IPS-20b (cell line): ENCODE results near the gene SLC16A9.
"Not testable (repeated sequence)": the region's sequence is repeated elsewhere in the genome, so short reads cannot be mapped to it uniquely, and the experiment has no call there.

Experiments
- H3K27ac ChIP-seq: one replicate; pipeline ENCODE4 v1.5.1; 2013; ENCODE audit warnings: low read length
- H3K27me3 ChIP-seq: 2 replicates; pipeline ENCODE4 v1.6.1; 2013; ENCODE audit warnings: mild to moderate bottlenecking, low read length, inconsistent platforms; ENCODE audit not compliant: insufficient read depth
- H3K36me3 ChIP-seq: 2 replicates; pipeline ENCODE4 v1.6.1; 2013; ENCODE audit warnings: low read depth, mild to moderate bottlenecking, inconsistent platforms, low read length, moderate library complexity; ENCODE audit not compliant: insufficient read depth
- H3K4me1 ChIP-seq: 2 replicates; pipeline ENCODE4 v1.6.1; 2013; ENCODE audit warnings: mild to moderate bottlenecking, control low read depth, inconsistent platforms, low read length, moderate library complexity; ENCODE audit not compliant: insufficient read depth
- H3K4me3 ChIP-seq: 2 replicates; pipeline ENCODE4 v1.5.1; 2013; ENCODE audit warnings: mild to moderate bottlenecking, low read length, inconsistent platforms
- H3K9ac ChIP-seq: 2 replicates; pipeline ENCODE4 v1.6.1; 2013; ENCODE audit warnings: low read depth, mild to moderate bottlenecking, inconsistent platforms, low read length, moderate library complexity
- H3K9me3 ChIP-seq: 2 replicates; pipeline ENCODE4 v1.6.1; 2013; ENCODE audit warnings: mild to moderate bottlenecking, low read depth, low read length, inconsistent platforms; ENCODE audit not compliant: insufficient read depth

Gene SLC16A9

GRCh38 chr10:59741583-59741982 lies 31.9 kb upstream of the SLC16A9 start:
- H3K36me3 ChIP-seq = no peaks in the 10 kb centered on the region
- H3K27ac ChIP-seq = no peak overlapping the region
- H3K27me3 ChIP-seq = no peaks in the 10 kb centered on the region
- H3K4me3 ChIP-seq = no peak overlapping the region
- H3K9me3 ChIP-seq = peaks cover 6% of the 10 kb centered on the region; the same call in 1 of the 2 replicates
- no peaks in the 10 kb centered on the region for H3K4me1 ChIP-seq
- no peak overlapping the region for H3K9ac ChIP-seq

DNA sequence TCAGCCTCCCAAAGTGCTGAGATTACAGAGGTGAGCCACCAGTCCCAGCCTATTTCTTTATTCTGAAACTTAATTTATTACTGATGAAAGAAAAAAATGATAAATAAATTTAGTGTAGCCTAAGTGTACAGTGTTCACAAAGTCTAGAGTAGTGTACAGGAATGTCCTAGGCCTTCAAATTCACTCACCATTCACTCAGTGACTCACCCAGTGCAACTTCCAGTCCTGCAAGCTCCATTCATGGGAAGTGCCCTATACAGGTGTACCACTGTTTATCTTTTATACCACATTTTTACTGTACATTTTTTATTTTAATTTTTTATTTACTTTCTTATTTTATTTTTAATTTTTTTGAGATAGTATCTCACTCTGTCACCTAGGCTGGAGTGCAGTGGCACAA lies 31.4 kb upstream of the SLC16A9 start:
- Histone ChIP-seq H3K27ac (no peak overlapping the region), H3K4me1 (no peaks in the 10 kb centered on the region), H3K36me3 (no peaks in the 10 kb centered on the region), H3K27me3 (no peaks in the 10 kb centered on the region), H3K9ac (no peak overlapping the region), H3K4me3 (no peak overlapping the region), H3K9me3 (peaks cover 6% of the 10 kb centered on the region; the same call in 1 of the 2 replicates)

GRCh38 chr10:59736749-59737148 lies 27.1 kb upstream of the SLC16A9 start:
- Histone ChIP-seq H3K27ac (no peak overlapping the region), H3K9me3 (no peaks in the 10 kb centered on the region), H3K4me1 (no peaks in the 10 kb centered on the region), H3K4me3 (no peak overlapping the region), H3K27me3 (no peaks in the 10 kb centered on the region), H3K9ac (no peak overlapping the region), H3K36me3 (no peaks in the 10 kb centered on the region)

DNA sequence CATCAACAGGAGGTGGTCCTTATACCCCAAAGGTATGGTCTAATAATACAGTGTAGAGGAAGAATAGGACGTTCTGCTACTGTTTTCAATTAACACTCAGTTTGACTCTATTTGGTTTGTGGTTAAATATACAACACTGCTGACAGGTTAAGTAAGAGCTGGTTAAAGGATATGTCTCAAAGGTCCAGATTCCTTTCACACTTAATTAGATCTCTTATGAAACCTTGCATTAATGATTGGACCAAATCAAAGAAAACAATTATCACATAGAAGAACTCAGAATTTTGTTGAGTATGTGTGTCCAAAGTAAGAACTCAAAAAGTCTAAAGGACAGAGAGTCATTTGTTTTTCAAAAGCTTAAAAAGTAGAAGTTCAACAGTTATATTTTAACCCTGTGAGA lies 25.6 kb upstream of the SLC16A9 start:
- H3K27me3 ChIP-seq = no peaks in the 10 kb centered on the region
- H3K4me3 ChIP-seq = no peak overlapping the region
- no peak overlapping the region for H3K9ac ChIP-seq
- H3K27ac ChIP-seq = no peak overlapping the region
- no peaks in the 10 kb centered on the region for H3K4me1 ChIP-seq
- H3K36me3 ChIP-seq = no peaks in the 10 kb centered on the region
- H3K9me3 ChIP-seq = no peaks in the 10 kb centered on the region

DNA sequence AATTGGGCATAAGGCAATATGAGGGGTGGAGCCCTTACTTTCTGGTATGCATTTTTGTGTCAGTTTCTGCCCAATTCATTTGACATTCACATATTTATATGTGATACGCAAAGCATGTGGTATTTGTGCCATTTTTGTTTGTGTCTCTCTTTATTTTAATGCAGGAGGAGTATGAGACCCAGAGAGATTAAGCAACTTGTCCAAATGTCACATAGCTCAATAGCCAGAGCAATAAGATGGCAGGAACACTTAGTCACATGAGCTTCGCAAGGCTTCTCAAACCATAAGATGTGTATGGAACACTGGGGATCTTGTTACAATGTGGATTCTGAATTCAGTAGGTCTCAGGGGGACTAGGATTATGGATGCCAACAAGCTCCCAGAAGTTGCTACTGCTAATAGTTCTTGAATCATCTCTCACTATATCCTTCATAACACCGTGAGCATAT lies 24.4 kb upstream of the SLC16A9 start:
- Histone ChIP-seq H3K27ac (no peak overlapping the region), H3K4me3 (no peak overlapping the region), H3K36me3 (no peaks in the 10 kb centered on the region), H3K9ac (no peak overlapping the region), H3K4me1 (no peaks in the 10 kb centered on the region), H3K9me3 (no peaks in the 10 kb centered on the region), H3K27me3 (no peaks in the 10 kb centered on the region)

DNA sequence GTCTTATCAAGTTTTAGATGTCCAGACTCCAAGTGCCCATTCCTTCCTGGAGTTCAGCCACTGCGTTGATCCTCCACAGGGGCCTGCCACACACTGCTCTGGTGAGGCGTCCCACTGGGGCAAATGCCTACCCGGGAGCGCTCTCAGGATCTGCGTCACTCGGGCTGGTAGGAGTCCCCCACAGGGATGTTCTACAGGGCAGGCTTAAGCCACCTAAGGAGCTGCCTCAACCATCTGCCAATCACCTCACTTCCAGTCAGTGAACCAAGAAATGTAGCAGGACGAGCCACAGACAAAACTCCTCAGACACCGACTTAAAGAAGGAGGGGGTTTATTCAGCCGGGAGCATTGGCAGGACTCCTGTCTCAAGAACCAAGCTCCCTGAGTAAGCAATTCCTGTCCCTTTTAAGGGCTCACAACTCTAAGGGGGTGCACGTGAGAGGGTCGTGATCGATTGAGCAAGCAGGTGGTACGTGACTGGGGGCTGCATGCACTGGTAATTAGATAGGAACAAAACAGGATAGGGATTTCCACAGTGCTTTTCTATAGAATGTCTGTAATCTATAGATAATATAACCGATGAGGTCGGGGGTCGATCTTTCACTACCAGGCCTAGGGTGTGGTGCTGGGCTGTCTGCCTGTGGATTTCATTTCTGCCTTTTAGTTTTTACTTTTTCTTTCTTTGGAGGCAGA lies 23.8 kb upstream of the SLC16A9 start:
- H3K27ac ChIP-seq, H3K9me3 ChIP-seq: not testable (repeated sequence)

GRCh38 chr10:59732849-59733248 lies 23.2 kb upstream of the SLC16A9 start:
- not testable (repeated sequence) for H3K4me3 ChIP-seq, H3K27me3 ChIP-seq, H3K9ac ChIP-seq, H3K27ac ChIP-seq, H3K9me3 ChIP-seq, H3K36me3 ChIP-seq, H3K4me1 ChIP-seq

More for the DNA sequence above, 23.8 kb upstream of the SLC16A9 start:
- H3K9ac ChIP-seq, H3K27me3 ChIP-seq, H3K4me1 ChIP-seq, H3K36me3 ChIP-seq, H3K4me3 ChIP-seq: not testable (repeated sequence)

DNA sequence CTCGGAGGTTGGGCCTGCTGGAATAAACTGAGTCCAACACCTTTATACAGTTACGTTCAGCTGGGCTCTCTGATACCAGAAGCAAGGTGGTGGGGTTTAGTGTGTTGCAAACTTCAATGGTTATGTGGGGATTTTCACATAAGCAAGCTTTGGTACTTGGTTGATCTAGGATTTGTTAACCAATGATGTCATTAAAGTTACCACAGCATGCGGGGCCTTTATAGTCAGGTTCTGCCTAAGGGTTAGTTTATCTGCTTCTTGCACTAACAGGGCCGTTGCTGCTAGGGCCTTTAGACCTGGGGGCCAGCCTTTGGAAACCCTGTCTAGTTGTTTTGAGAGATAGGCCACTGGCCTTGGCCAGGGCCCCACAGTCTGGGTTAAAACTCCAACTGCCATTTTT lies 19.5 kb upstream of the SLC16A9 start:
- H3K4me1 ChIP-seq, H3K9me3 ChIP-seq, H3K27ac ChIP-seq, H3K36me3 ChIP-seq, H3K4me3 ChIP-seq, H3K27me3 ChIP-seq, H3K9ac ChIP-seq: not testable (repeated sequence)

DNA sequence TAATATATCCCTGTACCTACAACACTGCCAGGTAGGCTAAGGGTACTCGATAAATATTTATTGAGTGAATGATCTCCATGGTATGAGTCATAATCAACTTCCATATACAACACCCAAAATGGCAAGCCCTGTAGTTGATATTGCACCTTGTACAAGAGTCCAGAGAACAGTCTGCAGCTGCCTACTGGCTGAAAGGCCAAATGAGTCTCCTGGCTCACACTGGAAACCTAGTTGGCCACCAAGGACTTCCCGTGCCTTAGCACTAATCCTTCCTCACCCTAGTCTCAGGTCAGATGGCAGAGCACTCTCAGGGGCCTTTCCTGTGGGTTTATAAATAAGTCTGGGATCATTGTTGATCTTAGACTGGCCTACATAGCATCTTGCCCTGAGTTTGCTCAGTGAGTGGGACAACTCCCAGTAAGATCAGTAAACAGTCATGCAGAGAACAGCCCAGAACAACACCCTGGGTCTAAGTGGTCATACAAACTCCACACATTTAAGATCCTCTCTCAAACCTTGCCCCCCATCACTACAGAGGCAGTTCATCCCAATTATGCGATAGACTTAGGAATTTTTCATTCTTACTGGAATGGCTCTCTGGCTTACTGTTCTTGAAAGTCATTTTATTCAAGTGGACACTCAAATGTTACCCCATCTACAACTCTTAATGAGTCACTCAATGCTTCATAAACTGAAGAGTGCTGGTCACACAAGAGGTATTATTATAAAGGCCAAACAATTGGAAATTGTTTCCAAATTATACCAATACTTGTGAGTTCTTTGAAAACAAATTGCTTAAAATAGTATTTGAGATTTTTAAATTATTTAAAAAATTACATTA lies 14.7 kb upstream of the SLC16A9 start:
- Histone ChIP-seq H3K4me1 (no peaks in the 10 kb centered on the region), H3K9ac (no peak overlapping the region), H3K36me3 (no peaks in the 10 kb centered on the region), H3K4me3 (no peak overlapping the region), H3K27ac (no peak overlapping the region), H3K9me3 (peaks cover 6% of the 10 kb centered on the region), H3K27me3 (no peaks in the 10 kb centered on the region)

DNA sequence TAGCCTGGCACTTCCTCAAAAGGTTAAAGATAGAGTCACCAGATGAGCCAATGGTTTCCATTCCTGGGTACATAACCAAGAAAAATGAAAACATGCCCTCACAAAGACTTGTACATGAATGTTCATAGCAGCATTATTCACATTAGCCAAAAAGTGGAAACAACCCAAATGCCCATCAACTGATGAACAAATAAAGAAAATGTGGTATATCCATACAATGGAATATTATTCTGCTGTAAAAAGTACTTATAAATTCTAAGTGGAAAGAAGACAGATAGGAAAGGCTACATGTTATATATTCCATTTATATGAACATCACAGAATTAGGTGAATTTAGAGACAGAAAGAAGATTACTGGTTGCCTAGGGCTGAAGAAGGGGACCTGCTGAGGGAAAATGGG lies 10.7 kb upstream of the SLC16A9 start:
- H3K36me3 ChIP-seq = no peaks in the 10 kb centered on the region
- H3K27me3 ChIP-seq = no peaks in the 10 kb centered on the region
- H3K9me3 ChIP-seq = peaks cover 6% of the 10 kb centered on the region
- no peak overlapping the region for H3K9ac ChIP-seq
- no peak overlapping the region for H3K27ac ChIP-seq
- no peaks in the 10 kb centered on the region for H3K4me1 ChIP-seq
- H3K4me3 ChIP-seq = no peak overlapping the region

GRCh38 chr10:59719374-59719773 lies 9.7 kb upstream of the SLC16A9 start:
- no peaks in the 10 kb centered on the region for H3K4me1 ChIP-seq
- H3K9ac ChIP-seq = no peak overlapping the region
- H3K4me3 ChIP-seq = no peak overlapping the region
- H3K27me3 ChIP-seq = no peaks in the 10 kb centered on the region
- H3K27ac ChIP-seq = no peak overlapping the region
- H3K36me3 ChIP-seq = no peaks in the 10 kb centered on the region
- H3K9me3 ChIP-seq = peaks cover 6% of the 10 kb centered on the region

- no peak overlapping the region for H3K9ac ChIP-seq
- H3K4me3 ChIP-seq = no peak overlapping the region
- H3K27ac ChIP-seq = no peak overlapping the region
- no peaks in the 10 kb centered on the region for H3K27me3 ChIP-seq
- H3K36me3 ChIP-seq = no peaks in the 10 kb centered on the region
- H3K4me1 ChIP-seq = no peaks in the 10 kb centered on the region
- H3K9me3 ChIP-seq = peaks cover 6% of the 10 kb centered on the region
Measured at GRCh38 chr10:59718257-59718656, 8.6 kb upstream of the SLC16A9 start.
